ENCODE measurements around the gene PIK3R5. TPM values are rescaled to one million over a fixed set of nuclear protein-coding genes. Genes with fewer than 3 reads are reported as not detected.
"Not testable (repeated sequence)": the region's sequence is repeated elsewhere in the genome, so short reads cannot be mapped to it uniquely, and the experiment has no call there.

The PIK3R5 gene
- polyA plus RNA-seq, 1 donor, result 1.3 TPM

DNA sequence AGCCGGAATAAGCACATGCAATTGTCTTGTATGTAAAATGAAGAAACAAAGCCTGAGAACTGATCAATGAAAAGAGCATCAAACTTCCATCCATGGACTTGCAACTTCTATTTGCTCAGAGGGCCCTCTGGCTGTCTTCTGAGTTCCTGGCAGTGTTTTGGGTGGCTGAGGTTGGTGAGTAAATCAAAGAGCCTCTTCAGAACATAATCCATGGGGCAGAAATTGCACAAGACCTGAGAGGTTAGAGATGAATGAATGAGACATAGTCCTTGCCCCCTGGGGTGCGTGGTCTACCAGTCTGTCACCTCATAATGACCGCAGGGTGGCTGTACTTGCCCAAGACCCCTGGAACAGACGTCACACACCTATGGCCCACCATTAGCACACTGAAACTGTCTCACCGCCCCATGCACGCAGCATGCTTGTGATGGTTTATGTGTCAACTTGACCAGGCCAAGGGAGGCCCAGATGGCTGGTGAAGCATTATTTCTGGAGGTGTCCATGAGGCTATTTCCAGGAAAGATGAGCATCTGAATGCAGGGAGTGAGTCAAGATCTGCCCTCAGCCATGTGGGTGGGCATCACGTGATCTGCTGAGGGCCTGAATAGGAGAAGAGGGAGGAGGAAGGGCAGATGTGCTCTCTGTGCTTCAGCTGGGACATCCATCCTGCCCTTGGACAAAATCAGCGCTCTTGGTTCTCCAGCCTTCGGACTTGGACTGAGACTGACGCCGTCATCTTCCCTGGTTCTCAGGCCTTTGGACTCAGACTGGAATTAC, 106.3 kb downstream of the PIK3R5 start:
- no peak for DNase-seq (ENCODE audit: low read depth)

- DNase-seq (ENCODE audit: low read depth), result no peak
These were observed 107.6 kb downstream of the PIK3R5 start for GRCh38 chr17:8857919-8858318.

DNA sequence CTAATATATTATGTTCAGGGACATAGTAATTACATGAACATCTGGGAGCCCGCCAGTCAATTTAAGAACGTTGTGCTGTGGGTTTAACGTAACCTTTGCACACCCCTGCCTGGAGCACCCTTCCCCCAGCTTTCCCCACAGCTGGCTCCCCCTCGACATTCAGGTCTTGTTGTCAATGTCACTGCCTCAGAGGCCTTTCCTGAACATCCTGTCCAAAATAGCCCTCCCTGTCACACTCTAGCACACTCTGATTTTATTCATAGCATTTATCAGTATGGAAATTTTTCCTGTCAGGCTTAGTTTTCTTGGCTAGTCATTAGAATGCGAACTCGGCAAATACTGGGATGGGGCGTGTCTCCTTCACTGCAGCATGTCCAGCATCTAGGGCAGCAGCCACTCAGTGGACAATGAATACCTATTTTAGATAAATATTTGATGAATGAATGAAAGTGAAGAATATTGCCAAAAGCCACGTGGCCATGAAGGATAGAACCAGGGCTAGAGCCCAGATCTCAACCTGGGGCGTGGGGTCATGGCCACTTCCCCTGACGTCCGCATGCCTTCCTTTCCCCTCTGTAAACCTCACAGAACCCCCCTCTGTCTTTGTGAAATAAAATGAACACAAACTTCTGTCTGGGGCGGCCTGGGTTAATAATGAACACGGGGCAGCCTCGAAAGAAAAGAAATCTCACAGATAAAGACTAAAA, 108.5 kb downstream of the PIK3R5 start:
- no peak for DNase-seq (ENCODE audit: low read depth)

- not testable (repeated sequence) for DNase-seq (ENCODE audit: low read depth)
These were observed 109.3 kb downstream of the PIK3R5 start for GRCh38 chr17:8856205-8856603.

- DNase-seq (ENCODE audit: low read depth), result no peak
These were observed 109.9 kb downstream of the PIK3R5 start for GRCh38 chr17:8855477-8856204.

DNA sequence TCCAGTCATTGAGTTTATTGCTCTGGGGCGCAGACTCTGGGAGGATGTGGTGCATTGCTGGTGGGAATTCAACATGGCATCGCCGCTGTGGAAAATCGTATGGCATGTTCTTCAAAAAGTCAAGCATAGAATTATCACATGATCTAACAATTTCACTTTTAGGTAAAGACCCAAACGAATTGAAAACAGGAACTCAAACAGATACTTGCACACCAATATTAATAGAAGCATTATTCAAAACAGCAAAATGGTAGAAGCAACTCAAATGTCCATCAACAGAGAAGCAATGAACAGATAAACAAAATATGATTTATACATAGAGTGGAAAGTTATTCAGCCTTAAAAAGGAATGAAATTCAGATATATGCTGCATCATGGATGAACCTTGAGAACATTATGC, 113.9 kb downstream of the PIK3R5 start:
- no peak for DNase-seq (ENCODE audit: low read depth)

DNA sequence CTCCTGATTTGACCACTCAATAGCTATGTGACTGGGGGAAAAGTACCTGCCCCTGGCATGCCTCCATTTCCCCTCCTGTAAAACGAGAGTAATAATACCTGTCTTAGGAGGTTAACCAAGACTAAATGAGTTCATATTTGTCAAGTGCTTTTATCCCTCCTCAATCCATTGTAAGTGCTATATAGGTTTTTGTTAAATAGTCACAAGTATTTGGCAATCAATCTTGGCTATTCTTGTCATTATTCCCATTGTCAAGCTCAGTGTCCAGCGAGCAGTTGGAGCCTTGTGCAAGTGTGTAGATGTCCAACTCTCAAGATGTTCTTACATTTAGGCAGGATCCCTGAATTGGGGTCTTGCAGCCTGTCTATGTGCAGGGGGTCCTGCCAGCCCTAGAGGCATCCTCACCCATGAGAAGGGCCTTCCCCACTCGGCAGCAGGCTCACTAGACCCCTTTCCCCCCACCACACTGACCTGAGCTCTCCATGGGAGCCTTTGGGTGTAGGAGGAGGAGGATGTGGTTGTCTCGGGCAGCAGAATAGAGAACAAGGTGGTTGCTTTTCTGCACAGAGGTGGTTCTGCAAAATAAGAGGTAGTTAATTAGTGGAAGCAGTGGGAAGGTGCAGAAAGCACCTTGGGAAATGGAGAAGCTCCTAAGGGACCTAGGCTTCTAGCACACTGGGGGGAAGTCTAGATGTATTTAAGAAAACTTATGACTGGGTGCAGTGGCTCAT, 116.0 kb downstream of the PIK3R5 start:
- no peak for DNase-seq (ENCODE audit: low read depth)

DNA sequence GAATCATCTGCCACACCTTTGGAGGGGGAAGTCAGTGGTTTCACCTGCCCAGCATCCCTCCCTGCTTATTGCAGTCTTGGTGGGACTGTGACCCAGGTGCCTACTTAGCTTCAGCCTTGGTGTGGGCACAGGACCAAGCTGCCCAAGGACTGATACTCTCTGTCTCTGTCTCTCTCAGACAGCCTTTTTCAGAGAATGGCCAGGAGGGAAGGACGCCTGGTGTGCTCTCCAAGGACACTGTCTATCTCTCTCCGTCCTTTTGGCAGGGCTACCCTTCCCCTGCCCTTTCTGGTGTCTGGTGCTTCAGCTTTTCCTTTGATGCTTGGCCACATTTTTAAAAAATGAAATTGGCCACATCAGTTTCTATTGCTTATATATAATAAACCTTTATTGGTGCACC, 117.6 kb downstream of the PIK3R5 start:
- no peak for DNase-seq (ENCODE audit: low read depth)

- no peak for DNase-seq (ENCODE audit: low read depth)
These were observed 118.7 kb downstream of the PIK3R5 start for GRCh38 chr17:8846768-8847211.

DNA sequence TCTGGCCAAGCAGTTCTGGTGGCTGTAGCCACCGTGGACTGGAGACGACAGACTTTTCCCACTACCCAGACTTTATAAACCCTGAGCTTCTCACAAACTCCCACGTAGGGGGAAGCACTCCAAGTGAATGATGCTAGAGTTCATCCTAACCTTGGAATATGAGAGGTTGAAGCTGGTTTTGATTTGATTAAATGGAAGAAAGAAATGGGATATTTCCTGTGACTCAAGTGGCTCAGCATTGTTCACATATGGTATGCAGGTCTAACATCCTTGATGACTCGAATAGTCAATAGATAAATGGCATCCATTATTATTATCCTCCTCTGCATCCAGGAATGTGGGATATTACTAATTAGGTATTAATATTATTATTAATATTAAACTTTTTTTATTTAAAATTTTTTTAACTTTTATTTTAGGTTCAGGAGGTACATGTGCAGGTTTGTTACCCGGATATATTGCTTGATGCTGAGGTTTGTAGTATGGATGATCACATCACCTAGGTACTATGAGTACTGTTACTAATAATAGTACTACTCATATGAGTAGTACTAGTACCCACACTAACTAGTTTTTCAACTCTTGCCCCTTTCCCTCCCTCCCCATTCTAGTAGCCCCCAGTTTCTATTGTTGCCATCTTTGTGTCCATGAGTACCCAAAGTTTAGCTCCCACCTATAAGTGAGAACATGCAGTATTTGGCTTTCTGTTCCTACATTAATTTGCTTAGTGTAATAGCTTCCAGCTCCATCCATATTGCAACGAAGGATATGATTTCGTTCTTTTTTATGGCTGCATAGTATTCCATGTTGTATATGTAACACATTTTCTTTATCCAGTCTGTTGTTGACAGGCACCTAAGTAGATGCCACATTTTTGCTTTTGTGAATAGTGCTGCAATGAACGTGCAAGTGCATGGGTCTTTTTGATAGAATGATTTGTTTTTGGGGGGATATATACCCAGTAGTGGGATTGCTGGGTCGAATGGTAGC, 121.0 kb downstream of the PIK3R5 start:
- DNase-seq (ENCODE audit: low read depth), result no peak

GRCh38 chr17:8843344-8843743, 122.2 kb downstream of the PIK3R5 start:
- no peak for DNase-seq (ENCODE audit: low read depth)

DNA sequence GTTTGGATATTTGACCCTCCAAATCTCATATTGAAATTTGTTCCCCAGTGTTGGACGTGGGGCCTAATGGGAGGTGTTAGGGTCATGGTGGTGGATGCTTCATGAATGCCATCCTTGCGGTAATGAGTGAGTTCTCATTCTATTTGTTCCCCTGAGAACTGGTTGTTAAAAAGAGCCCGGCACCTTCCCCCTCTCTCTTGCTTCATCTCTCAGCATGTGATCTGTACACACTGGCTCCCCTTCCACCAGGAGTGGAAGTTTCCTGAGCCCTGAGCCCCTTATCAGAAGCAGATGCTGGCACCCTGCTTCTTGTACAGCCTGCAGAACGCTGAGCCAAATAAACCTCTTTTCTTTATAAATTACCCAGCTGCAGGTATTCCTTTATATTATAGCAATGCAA, 123.7 kb downstream of the PIK3R5 start:
- DNase-seq (ENCODE audit: low read depth), result no peak

- DNase-seq (ENCODE audit: low read depth), result no peak
These were observed 126.0 kb downstream of the PIK3R5 start for GRCh38 chr17:8839410-8839935.

DNA sequence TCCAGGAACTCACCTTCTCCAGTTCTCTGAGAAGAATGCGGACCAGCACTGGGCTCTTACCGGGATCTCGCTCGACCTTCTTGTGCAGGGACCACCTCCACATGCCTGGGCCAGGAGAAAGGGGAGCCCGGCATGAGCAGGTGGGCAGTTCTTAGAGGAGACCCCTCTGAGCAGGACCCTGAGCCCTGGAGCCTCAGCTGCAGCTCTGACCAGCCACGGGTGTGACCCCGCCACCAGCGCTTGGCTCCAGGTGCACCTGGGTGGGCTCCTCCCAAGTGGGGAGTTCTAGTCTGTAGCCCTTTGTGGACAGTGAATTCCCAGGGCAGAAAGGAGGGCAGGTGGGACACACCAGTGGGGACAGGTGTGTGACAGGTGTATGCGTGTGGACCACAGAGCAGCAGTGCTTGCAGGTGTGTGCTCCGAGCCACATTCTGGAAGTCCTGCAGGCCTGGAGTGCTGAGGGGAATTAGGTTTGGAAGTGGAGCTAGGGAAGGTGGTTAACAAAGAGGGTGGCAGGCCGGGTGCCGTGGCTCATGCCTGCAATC, 126.9 kb downstream of the PIK3R5 start:
- no peak for DNase-seq (ENCODE audit: low read depth)

GRCh38 chr17:8837563-8838075, 127.9 kb downstream of the PIK3R5 start:
- no peak for DNase-seq (ENCODE audit: low read depth)

- no peak for DNase-seq (ENCODE audit: low read depth)
These were observed 128.5 kb downstream of the PIK3R5 start for GRCh38 chr17:8836821-8837562.

GRCh38 chr17:8835631-8836364, 129.7 kb downstream of the PIK3R5 start:
- DNase-seq (ENCODE audit: low read depth), result no peak

DNA sequence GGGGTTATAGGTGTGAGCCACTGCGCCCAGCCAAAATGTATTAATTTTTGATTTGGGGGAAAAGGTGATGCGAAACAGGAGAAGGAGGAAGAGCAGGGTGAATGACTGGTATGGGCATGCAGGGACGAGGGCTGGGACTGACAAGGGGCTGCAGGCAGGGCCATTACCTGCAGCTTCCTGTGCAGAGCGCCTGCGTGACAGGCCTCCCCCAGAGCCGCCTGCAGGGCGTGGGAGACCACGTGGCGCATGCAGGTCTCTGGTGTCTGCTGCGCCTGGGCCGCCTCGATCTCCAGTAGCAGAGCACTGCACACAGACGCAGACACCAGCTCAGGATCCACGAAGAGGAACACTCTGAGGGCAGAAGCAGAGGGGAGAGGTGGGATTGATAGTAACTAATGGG, 130.4 kb downstream of the PIK3R5 start:
- no peak for DNase-seq (ENCODE audit: low read depth)
